Activated CD8-positive, alpha-beta T cell treated with anti-CD3 and anti-CD28 coated beads for 36 hours (primary cell): ENCODE measurements around the gene CHST15. TPM values are rescaled to one million over a fixed set of nuclear protein-coding genes. Genes with fewer than 3 reads are reported as not detected.

ENCODE experiments used
- ATAC-seq: fragments of 200-7000 bp; cut with Tn5 transposase; one replicate; pipeline ENCODE4 v1.10.0; 2021; ENCODE audit warnings: mild to moderate bottlenecking, moderate library complexity
- CTCF ChIA-PET: fragments of 350-600 bp; sonication (Branson Sonifier 250); formaldehyde crosslinking; loops from one replicate; lab custom pipeline; 2021; ENCODE audit warnings: antibody characterized with exemption; lab: Charles Lee
- POLR2A ChIA-PET: fragments of 350-600 bp; sonication (Branson Sonifier 250); formaldehyde crosslinking; loops from one replicate; lab custom pipeline; 2021; ENCODE audit warnings: antibody characterized with exemption; lab: Charles Lee
- DNase-seq: peaks from one replicate; pipeline ENCODE4 v3.0.0-alpha.2; 2020
- H3K27ac Mint-ChIP-seq: one replicate; pipeline ENCODE4 v1.8.0; 2021; ENCODE audit warnings: mild to moderate bottlenecking, mixed read lengths
- H3K27me3 Mint-ChIP-seq: one replicate; pipeline ENCODE4 v1.8.0; 2021; ENCODE audit warnings: mixed read lengths
- H3K36me3 Mint-ChIP-seq: one replicate; pipeline ENCODE4 v1.8.0; 2021; ENCODE audit warnings: low read depth, mixed read lengths
- H3K4me1 Mint-ChIP-seq: one replicate; pipeline ENCODE4 v1.8.0; 2021; ENCODE audit warnings: low read depth, mixed read lengths
- H3K4me3 Mint-ChIP-seq: one replicate; pipeline ENCODE4 v1.8.0; 2021; ENCODE audit warnings: mild to moderate bottlenecking, moderate library complexity, mixed read lengths
- H3K9me3 Mint-ChIP-seq: one replicate; pipeline ENCODE4 v1.8.0; 2021; ENCODE audit warnings: mixed read lengths
- CTCF ChIP-seq: fragments of 200-600 bp; IDR thresholded peaks from one replicate; pipeline ENCODE4 v1.8.0; 2022; ENCODE audit warnings: antibody characterized with exemption, mild to moderate bottlenecking
- intact Hi-C: fragments of 100-400 bp; cut with micrococcal nuclease; formaldehyde crosslinking; loops from one replicate; pipeline ENCODE4 v1.10.0; 2022
- total RNA-seq, 2 experiments: library from RNA; stranded (reverse); gene quantifications; one replicate each; pipeline ENCODE4 v1.2.3, GENCODE V29; 2021

Gene CHST15
- total RNA-seq, 2 experiments from 2014 or later = 0.36 to 0.81 TPM

GRCh38 chr10:124138195-124138882, 44.9 kb upstream of the CHST15 start:
- Mint-ChIP-seq H3K27me3 (no peaks in the 10 kb centered on the region), H3K36me3 (no peaks in the 10 kb centered on the region), H3K27ac (no peak overlapping the region), H3K4me3 (no peak overlapping the region), H3K4me1 (no peaks in the 10 kb centered on the region), H3K9me3 (peaks cover 2% of the 10 kb centered on the region)
- intact Hi-C loops = no loop called here
- ChIA-PET CTCF (no interaction called here), POLR2A (interaction anchor here (0.9 kb wide), 1 partner anchor 18 kb away, joined by 3 read pairs; no protein-coding TSS in a partner anchor)
- TF ChIP-seq CTCF = no peak
- no peak for DNase-seq
- no peak for ATAC-seq

GRCh38 chr10:124134251-124134893, 41.0 kb upstream of the CHST15 start:
- Mint-ChIP-seq H3K4me3 (no peak overlapping the region), H3K4me1 (no peaks in the 10 kb centered on the region), H3K36me3 (no peaks in the 10 kb centered on the region), H3K9me3 (no peaks in the 10 kb centered on the region), H3K27ac (no peak overlapping the region), H3K27me3 (peaks cover 3% of the 10 kb centered on the region)
- intact Hi-C loops = no loop called here
- ATAC-seq = no peak
- no peak for TF ChIP-seq CTCF
- CTCF ChIA-PET = no interaction called here
- POLR2A ChIA-PET = no interaction called here
- no peak for DNase-seq

GRCh38 chr10:124132876-124133275, 39.5 kb upstream of the CHST15 start:
- Mint-ChIP-seq H3K9me3 (no peaks in the 10 kb centered on the region), H3K27me3 (peaks cover 3% of the 10 kb centered on the region), H3K4me1 (no peaks in the 10 kb centered on the region), H3K27ac (no peak overlapping the region), H3K4me3 (no peak overlapping the region), H3K36me3 (no peaks in the 10 kb centered on the region)
- ChIA-PET POLR2A (no interaction called here), CTCF (no interaction called here)
- no peak for TF ChIP-seq CTCF
- DNase-seq (no peak), ATAC-seq (no peak)
- intact Hi-C loops = no loop called here

GRCh38 chr10:124132306-124132705, 38.9 kb upstream of the CHST15 start:
- ChIA-PET POLR2A (no interaction called here), CTCF (no interaction called here)
- intact Hi-C loops = no loop called here
- no peak overlapping the region for H3K4me3 Mint-ChIP-seq
- DNase-seq (no peak), ATAC-seq (no peak)
- H3K4me1 Mint-ChIP-seq = no peaks in the 10 kb centered on the region
- H3K27me3 Mint-ChIP-seq = peaks cover 3% of the 10 kb centered on the region
- H3K9me3 Mint-ChIP-seq = no peaks in the 10 kb centered on the region
- no peaks in the 10 kb centered on the region for H3K36me3 Mint-ChIP-seq
- TF ChIP-seq CTCF = no peak
- H3K27ac Mint-ChIP-seq = no peak overlapping the region

GRCh38 chr10:124131172-124131571, 37.8 kb upstream of the CHST15 start:
- Mint-ChIP-seq H3K27ac (no peak overlapping the region), H3K4me1 (no peaks in the 10 kb centered on the region)

More at GRCh38 chr10:124131172-124131571, 37.8 kb upstream of the CHST15 start:
- DNase-seq (no peak), ATAC-seq (no peak)
- no peak for TF ChIP-seq CTCF
- H3K27me3 Mint-ChIP-seq = peaks cover 3% of the 10 kb centered on the region
- CTCF ChIA-PET = no interaction called here
- intact Hi-C loops = no loop called here
- no peak overlapping the region for H3K4me3 Mint-ChIP-seq
- POLR2A ChIA-PET = no interaction called here
- no peaks in the 10 kb centered on the region for H3K36me3 Mint-ChIP-seq
- H3K9me3 Mint-ChIP-seq = no peaks in the 10 kb centered on the region
